Measurements from ENCODE around the gene KCNIP3.

DNA sequence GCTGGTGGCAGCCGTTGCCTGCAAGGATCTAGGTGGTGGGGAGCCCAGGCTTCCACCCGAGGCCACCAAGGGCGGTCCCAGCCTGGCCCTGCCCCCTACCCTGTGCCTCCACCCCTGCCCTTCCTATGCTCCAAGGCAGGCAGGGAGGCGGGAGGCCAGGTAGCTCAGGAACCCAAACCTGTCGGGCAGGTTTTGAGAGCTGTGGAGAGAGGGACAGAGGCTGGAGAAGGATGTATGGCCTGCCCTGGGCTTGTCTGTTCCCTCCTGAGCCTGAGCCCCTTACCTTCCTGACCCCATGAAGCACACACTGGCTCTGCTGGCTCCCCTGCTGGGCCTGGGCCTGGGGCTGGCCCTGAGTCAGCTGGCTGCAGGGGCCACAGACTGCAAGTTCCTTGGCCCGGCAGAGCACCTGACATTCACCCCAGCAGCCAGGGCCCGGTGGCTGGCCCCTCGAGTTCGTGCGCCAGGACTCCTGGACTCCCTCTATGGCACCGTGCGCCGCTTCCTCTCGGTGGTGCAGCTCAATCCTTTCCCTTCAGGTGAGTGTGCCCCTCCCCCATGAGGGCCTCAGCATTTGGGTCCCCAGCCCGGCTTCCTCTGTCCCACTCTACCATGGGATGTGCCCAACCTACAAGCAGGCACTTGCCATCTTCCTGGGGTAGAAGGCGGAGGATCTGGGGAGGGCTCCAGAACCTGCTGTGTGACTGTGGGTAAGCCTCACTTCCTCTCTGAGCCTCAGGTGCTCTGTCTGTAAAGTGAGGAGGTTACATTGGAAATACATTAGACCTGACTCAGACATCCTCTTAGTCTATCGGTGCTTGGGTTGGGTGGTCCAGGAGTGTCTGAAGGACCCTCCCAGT is 22.6 kb upstream of the KCNIP3 start, which contains the start of gene PROM2:
- TF ChIP-seq ZNF274 (IDR thresholded peaks at IDR 0.05; ENCODE audit: low read depth, low read length): no peak
- no peak for TF ChIP-seq SUZ12 (IDR thresholded peaks at IDR 0.05; ENCODE audit: extremely low read depth, insufficient read depth, insufficient read length)

Data from NT2/D1 (cell line).